ENCODE data around the gene HBP1.
A peak's percentile ranks its signal among the peaks of the same experiment; 100 is the strongest.
"Not testable (repeated sequence)": the region's sequence is repeated elsewhere in the genome, so short reads cannot be mapped to it uniquely, and the experiment has no call there.

HBP1 gene, protein sequence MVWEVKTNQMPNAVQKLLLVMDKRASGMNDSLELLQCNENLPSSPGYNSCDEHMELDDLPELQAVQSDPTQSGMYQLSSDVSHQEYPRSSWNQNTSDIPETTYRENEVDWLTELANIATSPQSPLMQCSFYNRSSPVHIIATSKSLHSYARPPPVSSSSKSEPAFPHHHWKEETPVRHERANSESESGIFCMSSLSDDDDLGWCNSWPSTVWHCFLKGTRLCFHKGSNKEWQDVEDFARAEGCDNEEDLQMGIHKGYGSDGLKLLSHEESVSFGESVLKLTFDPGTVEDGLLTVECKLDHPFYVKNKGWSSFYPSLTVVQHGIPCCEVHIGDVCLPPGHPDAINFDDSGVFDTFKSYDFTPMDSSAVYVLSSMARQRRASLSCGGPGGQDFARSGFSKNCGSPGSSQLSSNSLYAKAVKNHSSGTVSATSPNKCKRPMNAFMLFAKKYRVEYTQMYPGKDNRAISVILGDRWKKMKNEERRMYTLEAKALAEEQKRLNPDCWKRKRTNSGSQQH

DNA sequence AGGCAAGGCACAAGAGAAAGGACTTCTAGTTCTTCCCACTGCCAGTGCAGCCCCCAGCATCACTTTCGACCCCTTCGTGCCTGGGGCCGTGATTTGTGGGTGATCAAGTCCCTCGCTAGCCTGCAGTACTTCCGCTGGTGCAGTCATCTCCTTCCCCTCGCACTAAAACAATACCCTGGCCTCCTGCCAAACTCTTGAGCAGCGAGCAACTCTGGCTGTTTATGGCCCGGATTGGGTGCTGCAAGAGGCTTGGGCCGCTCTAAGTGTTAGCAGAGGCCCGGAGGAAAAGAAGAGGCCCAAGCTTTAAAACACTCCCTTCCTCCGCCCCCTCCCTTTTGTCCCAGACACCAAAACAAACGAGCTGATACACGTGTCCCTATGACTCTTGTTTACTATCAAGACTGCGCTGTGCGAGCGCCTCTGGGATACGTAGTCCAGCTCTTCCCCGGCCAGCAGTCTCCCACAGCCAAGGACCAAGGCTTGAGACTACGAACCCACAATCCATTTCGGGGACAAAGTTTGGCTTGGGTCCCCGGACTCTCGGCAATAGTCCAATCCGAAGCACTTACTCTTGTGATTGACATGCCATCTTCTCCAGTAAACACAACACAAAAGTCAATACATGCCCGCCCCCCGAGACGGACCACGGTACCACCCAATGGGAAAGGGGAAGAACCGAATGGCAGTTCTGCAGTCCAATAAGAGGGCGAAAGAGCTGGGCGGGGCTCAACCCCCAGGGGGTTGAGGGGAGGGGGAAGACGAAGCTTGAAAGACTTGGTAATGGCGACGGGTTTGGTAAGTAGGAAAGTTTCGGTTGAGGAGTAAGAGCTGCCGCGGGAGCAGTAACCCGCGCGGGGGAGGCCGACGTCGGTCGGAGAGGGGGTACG, at the start of gene HBP1:
Gene HBP1, plus strand, starts transcription at position 771 of the 887 bp plus-strand sequence. CDS start 10,891 bp downstream, outside the sequence.
- peak; percentile 98 to 99 for DNase-seq (ENCODE audit: low spot score in 2 of 2)
- H3K27me3 ChIP-seq (ENCODE audit: low read depth) = no peaks in the 10 kb centered on the region
- H3K4me3 ChIP-seq = peak within 1 kb of the TSS; percentile 72
- H3K36me3 ChIP-seq (replicated peaks) = no peaks in the 10 kb centered on the region
- no peaks in the 10 kb centered on the region for H3K9me3 ChIP-seq
- in situ Hi-C loops (cut with MboI; ENCODE audit: low sequenced_read_pairs) = no loop called here
- H3K4me1 ChIP-seq = peaks cover 12% of the 10 kb centered on the region

DNA sequence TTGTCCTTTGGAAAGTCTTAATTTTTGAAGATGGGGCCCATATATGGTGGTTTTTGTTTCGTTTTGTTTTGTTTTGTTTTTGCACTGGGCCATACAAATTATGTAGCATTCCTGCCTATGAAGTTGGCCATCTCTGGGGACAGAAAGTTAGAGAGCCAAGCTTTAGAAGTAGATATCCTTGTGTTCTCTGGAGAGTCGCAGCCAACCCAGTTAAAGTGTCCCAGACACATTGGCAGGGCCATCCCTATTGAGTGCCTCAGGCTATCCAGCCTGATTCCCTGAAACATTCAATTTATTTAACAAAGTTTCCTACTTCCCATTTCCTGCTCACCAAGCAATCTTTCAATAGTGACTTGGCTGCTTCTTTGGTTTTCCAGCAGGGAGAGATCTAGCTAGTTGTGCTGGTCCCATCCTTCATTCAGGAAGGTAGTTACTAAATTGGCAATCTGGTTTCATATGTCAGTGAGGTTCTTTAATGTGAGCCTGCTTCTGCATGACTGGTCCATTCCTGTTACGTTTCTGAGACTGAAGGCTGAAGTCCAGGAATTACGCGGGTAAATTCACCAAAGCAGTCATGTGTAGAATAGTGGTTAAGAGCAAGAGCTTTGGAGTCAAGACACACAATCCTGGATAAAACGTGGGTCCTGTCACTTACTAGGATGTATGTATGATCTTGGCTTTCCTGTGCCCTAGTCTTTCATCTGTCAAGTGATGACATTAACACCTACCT, 49.3 kb upstream of the HBP1 start:
- no peak for DNase-seq (ENCODE audit: low spot score in 2 of 2)
- in situ Hi-C loops (cut with MboI; ENCODE audit: low sequenced_read_pairs) = no loop called here
- Histone ChIP-seq H3K4me3 (no peak overlapping the region), H3K36me3 (replicated peaks) (no peaks in the 10 kb centered on the region), H3K9me3 (no peaks in the 10 kb centered on the region), H3K27me3 (ENCODE audit: low read depth) (no peaks in the 10 kb centered on the region), H3K4me1 (no peaks in the 10 kb centered on the region; the same call in 1 of the 2 replicates)

DNA sequence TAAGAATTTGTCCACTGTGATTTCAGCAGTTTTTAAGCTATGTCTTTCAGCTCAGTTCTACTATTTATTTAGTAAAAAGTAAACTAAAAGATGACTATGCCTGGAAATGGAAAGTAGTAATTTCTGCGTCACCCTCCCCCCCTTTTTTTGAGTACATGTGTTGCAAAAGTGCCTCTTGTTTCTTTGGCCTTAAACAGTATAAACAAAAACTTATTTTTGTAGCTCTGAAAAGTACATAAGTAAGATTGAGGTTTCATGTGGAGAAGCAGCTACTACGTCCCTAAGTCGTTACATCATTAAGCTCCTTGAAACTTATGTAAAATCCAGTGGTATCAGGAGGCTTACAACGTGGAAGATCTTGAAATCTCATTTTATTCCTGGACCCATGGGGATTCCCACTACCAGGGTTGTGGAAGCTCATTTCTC, 46.3 kb upstream of the HBP1 start:
- H3K9me3 ChIP-seq = no peaks in the 10 kb centered on the region
- in situ Hi-C loops (cut with MboI; ENCODE audit: low sequenced_read_pairs) = no loop called here
- no peak overlapping the region for H3K4me3 ChIP-seq
- DNase-seq (ENCODE audit: low spot score in 2 of 2) = no peak
- no peaks in the 10 kb centered on the region for H3K4me1 ChIP-seq
- no peaks in the 10 kb centered on the region for H3K36me3 ChIP-seq (replicated peaks)
- no peaks in the 10 kb centered on the region for H3K27me3 ChIP-seq (ENCODE audit: low read depth)

DNA sequence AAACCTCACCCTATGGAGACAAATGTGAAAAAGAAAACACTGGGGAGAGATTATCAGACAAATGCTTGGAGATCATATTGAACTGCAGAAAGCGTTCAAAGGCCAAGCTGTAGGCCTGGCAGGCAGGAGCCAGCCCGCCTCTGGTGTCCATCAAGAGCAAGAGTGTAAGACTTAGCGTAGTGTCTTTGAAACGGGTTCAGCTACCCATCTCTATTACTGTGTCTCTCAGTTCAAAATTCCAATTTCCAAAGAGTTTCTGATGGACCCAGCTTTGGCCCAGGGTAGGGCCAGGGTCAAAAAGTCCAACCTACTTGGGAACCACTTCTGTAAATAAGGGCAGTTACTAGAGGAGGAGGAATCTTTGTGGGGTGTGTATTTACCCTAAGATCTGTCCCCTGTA, 45.4 kb upstream of the HBP1 start:
- no peaks in the 10 kb centered on the region for H3K36me3 ChIP-seq (replicated peaks)
- H3K9me3 ChIP-seq = no peaks in the 10 kb centered on the region
- H3K27me3 ChIP-seq (ENCODE audit: low read depth) = no peaks in the 10 kb centered on the region
- in situ Hi-C loops (cut with MboI; ENCODE audit: low sequenced_read_pairs) = no loop called here
- no peak for DNase-seq (ENCODE audit: low spot score in 2 of 2)
- H3K4me1 ChIP-seq = no peaks in the 10 kb centered on the region
- H3K4me3 ChIP-seq = no peak overlapping the region

DNA sequence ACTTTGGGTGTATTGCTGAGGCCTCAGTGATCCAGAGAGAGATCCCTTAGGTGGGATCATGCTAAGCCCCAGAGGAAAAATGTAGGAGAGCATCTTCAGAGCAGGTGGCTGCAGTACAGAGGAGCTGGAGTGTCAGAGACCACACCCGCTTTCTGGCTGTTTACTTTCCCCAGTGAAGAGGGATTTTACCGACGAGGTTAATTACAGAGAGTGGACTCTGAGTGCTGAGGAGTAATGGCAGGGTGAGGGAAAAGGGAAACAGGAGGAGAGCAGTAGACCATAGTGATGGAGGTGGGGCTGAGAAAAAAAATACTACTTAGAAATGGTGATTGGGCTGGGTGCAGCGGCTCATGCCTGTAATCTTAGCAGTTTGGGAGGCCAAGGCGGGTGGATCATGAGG, 43.3 kb upstream of the HBP1 start:
- no peak for DNase-seq (ENCODE audit: low spot score in 2 of 2)
- H3K9me3 ChIP-seq = no peaks in the 10 kb centered on the region
- in situ Hi-C loops (cut with MboI; ENCODE audit: low sequenced_read_pairs) = no loop called here
- no peaks in the 10 kb centered on the region for H3K4me1 ChIP-seq
- no peak overlapping the region for H3K4me3 ChIP-seq
- H3K36me3 ChIP-seq (replicated peaks) = no peaks in the 10 kb centered on the region
- H3K27me3 ChIP-seq (ENCODE audit: low read depth) = no peaks in the 10 kb centered on the region

DNA sequence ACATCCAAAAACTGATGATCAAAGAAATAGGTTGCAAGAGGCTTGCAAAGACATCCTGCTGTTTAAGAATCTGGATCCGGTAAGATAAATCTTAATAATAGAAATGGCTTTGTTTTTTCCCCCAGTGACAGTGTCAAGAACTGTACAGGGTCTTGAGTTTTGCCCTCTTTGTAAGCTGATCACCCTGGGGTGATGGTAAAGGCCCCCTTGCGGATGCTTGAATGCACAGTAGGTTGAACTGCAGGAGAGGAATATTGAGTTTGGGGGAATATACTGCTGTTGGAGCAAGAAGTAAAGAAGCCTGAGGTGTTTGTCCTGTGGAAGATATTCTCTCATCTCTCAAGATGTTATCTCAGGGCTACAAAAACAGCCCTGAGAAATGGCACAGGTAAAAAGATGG, 40.6 kb upstream of the HBP1 start:
- DNase-seq (ENCODE audit: low spot score in 2 of 2) = no peak
- Histone ChIP-seq H3K9me3 (no peaks in the 10 kb centered on the region), H3K36me3 (replicated peaks) (no peaks in the 10 kb centered on the region), H3K4me3 (no peak overlapping the region), H3K4me1 (no peaks in the 10 kb centered on the region), H3K27me3 (ENCODE audit: low read depth) (no peaks in the 10 kb centered on the region)
- in situ Hi-C loops (cut with MboI; ENCODE audit: low sequenced_read_pairs) = no loop called here

DNA sequence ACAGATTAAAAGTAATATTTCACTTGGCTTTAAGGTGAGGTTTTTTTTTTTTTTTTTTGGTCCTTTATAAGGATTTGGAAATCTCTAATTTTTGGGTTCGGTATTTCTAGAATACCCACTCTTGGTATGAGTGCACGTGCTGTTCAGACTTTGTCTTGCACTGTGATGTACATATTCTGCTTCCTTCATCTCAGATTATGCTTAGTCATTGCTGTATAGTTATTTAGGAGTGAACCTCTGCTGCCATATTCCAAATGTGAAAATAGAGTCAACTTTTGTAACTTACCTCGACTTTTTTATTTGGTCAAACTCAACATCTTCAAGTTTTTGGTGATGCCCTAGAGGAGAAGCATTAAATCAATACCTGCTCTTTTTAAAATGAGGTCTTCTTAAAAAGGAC, 40.1 kb upstream of the HBP1 start:
- Histone ChIP-seq H3K27me3 (ENCODE audit: low read depth) (no peaks in the 10 kb centered on the region), H3K4me3 (no peak overlapping the region), H3K4me1 (no peaks in the 10 kb centered on the region), H3K36me3 (replicated peaks) (no peaks in the 10 kb centered on the region), H3K9me3 (no peaks in the 10 kb centered on the region)
- in situ Hi-C loops (cut with MboI; ENCODE audit: low sequenced_read_pairs) = no loop called here
- no peak for DNase-seq (ENCODE audit: low spot score in 2 of 2)

DNA sequence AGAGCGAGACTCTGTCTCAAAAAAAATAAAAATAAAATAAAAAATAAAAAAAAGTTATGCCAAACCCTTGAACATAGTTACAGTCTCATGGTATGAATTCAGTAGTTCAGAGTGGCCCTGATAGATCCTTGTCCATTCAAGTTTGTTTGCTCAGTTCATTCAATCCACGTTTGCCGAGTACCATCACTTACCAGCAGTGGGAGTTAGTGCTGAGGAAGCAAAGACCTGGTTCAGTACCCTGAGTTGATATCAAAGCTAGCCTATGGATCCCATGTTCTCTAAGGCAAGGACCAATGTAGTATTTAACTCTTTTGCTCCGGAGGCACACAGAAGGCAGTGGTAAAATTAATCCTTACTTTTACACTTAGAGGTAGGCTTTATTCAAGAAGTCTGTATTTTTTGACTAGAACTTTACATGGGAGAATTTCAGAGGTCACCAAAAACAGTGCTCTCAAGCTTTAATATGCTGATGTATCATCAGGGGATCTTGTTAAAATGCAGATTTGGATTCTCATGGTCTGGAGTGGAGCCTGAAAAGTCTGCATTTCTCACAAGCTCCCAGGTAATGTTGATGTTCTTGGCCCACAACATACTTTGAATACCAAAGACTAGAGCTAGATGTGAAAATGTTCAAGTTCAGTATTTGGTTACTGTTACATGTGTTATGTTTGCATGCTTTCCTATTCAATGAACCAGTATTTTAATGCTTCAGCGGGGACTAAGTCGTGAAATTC, 38.1 kb upstream of the HBP1 start:
- Histone ChIP-seq H3K9me3 (no peaks in the 10 kb centered on the region), H3K27me3 (ENCODE audit: low read depth) (no peaks in the 10 kb centered on the region), H3K4me3 (no peak overlapping the region), H3K4me1 (peaks cover 3% of the 10 kb centered on the region; the same call in 1 of the 2 replicates), H3K36me3 (replicated peaks) (no peaks in the 10 kb centered on the region)
- in situ Hi-C loops (cut with MboI; ENCODE audit: low sequenced_read_pairs) = no loop called here
- peak; percentile 8 to 29 for DNase-seq (ENCODE audit: low spot score in 2 of 2)

DNA sequence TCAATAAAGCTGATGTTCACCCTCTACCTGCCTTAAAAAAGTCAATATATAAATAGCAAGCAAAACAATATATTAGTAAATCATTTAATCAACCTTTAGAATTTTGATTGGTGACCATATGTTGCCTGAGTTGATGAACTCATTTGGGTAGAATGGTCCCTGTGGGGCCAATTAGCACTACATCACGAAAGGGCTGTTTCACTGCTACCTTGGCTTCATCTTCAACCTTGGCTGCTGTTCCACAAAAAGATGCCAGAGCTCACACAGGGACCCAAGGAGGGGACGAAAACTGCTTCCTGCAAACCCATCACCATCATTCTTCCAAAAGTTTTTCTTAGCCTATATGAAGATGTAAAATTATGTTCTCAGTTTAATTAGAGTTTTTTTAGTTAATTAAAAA, 35.4 kb upstream of the HBP1 start:
- no peak overlapping the region for H3K4me3 ChIP-seq
- no peaks in the 10 kb centered on the region for H3K36me3 ChIP-seq (replicated peaks)
- H3K9me3 ChIP-seq = no peaks in the 10 kb centered on the region
- peaks cover 3% of the 10 kb centered on the region; the same call in 1 of the 2 replicates for H3K4me1 ChIP-seq
- H3K27me3 ChIP-seq (ENCODE audit: low read depth) = no peaks in the 10 kb centered on the region
- DNase-seq (ENCODE audit: low spot score in 2 of 2) = no peak
- in situ Hi-C loops (cut with MboI; ENCODE audit: low sequenced_read_pairs) = no loop called here

DNA sequence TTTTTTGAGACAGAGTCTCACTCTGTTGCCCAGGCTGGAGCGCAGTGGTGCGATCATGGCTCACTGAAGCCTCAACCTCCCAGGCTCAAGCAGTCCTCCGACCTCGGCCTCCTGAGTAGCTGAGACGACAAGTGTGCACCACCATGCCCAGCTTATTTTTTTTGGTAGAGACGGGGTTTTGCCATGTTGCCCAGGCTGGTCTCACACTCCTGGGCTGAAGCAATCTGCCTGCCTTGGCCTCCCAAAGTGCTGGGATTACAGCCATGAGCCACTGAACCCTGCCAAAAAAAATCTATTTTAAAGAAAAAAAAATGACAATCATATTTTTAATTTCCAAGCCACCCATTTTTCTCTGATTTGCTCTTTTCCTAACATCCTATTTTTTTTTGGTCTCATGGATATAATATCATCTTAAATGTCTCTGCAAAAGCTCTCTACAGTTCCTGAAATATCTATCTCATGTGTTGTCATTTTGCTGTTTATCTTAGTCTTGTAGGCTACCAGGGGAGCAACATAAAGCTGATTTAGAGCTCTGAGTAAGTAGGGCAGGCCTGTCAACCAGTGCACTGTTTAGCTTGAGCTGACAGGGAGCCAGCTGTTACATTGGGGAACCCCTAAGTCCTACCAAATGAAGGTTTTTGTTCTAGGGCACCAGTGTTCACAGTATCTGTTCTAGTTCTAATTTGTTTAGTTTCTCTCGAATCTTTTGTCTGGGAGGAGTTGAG, 29.9 kb upstream of the HBP1 start:
- DNase-seq (ENCODE audit: low spot score in 2 of 2) = no peak
- H3K4me3 ChIP-seq = no peak overlapping the region
- H3K4me1 ChIP-seq = peaks cover 3% of the 10 kb centered on the region; the same call in 1 of the 2 replicates
- H3K36me3 ChIP-seq (replicated peaks) = no peaks in the 10 kb centered on the region
- H3K27me3 ChIP-seq (ENCODE audit: low read depth) = no peaks in the 10 kb centered on the region
- in situ Hi-C loops (cut with MboI; ENCODE audit: low sequenced_read_pairs) = no loop called here
- H3K9me3 ChIP-seq = no peaks in the 10 kb centered on the region

DNA sequence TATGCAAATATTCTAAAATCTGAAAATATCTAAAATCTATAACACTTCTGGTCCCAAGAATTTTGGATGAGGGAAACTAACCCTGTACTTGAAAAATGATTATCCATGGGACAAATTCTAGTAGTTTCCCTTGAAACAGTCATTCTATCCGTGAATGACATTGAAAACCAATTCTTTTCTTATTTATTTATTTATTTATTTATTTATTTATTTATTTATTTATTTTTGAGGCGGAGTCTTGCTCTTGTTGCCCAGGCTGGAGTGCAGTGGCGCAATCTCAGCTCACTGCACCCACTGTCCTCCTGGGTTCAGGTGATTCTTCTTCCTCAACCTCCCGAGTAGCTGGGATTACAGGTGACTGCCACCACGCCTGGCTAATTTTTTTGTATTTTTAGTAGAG, 24.9 kb upstream of the HBP1 start:
- H3K4me1 ChIP-seq; H3K27me3 ChIP-seq (ENCODE audit: low read depth); DNase-seq (ENCODE audit: low spot score in 2 of 2); in situ Hi-C loops (cut with MboI; ENCODE audit: low sequenced_read_pairs); H3K36me3 ChIP-seq (replicated peaks); H3K4me3 ChIP-seq; H3K9me3 ChIP-seq: not testable (repeated sequence)

DNA sequence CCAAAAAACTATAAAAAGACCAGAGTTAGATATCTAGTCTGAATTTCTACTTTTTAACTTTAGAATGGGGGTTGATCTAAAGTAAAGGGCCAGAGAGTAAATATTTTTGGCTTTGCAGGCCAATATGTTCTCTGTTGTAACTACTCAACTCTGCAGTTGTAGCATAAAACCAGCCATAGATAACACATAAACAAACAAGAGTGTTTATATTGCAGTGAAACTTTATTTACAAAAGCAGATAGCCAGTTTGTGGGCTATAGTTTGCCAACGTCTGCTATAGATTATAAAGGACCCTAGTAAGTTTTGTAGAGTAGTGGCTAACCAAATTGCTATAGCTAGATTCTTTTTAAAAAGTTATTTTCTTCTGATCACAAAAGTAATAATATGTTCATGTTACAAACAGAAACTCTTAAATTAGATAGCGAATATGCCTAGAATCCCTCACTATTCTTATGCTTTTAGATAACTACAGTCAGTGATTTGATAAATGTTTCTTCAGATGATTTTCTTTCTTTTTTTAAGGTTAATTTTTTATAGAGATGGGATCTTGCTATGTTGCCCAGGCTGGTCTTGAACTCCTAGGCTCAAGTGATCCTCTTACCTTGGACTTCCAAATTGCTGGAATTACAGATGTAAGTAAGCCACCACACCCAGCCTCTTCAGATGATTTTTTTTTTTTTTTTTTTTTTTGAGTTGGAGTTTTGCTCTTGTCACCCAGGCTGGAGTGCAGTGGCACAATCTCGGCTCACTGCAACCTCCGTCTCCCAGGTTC, 23.6 kb upstream of the HBP1 start:
- H3K27me3 ChIP-seq (ENCODE audit: low read depth) = no peaks in the 10 kb centered on the region
- no peaks in the 10 kb centered on the region for H3K36me3 ChIP-seq (replicated peaks)
- no peak overlapping the region for H3K4me3 ChIP-seq
- no peaks in the 10 kb centered on the region for H3K9me3 ChIP-seq
- in situ Hi-C loops (cut with MboI; ENCODE audit: low sequenced_read_pairs) = loop anchor here (5.0 kb wide), 1 partner anchor 193 kb away; no protein-coding TSS in a partner anchor
- DNase-seq (ENCODE audit: low spot score in 2 of 2) = no peak
- no peaks in the 10 kb centered on the region; the same call in 1 of the 2 replicates for H3K4me1 ChIP-seq

Data from HAP-1 (cell line).